ENCODE data around the gene FAM107B. TPM values are rescaled to one million over a fixed set of nuclear protein-coding genes. Genes with fewer than 3 reads are reported as not detected.

The FAM107B gene
- total RNA-seq, 4 donors from 2014 or later = 12.3 to 41.3 (median 31.8) TPM

- H3K4me3 ChIP-seq (replicated peaks in 1 of 3) = no peak overlapping the region
- 88 to 93% methylated on average over 7 of the region's 7 CpGs for WGBS, 2 donors
- peaks cover 20 to 23% of the 10 kb centered on the region in 2 donors for H3K4me1 ChIP-seq
- no peak for DNase-seq
- H3K27ac ChIP-seq = no peak overlapping the region
- no peaks in the 10 kb centered on the region for H3K9me3 ChIP-seq
- intact Hi-C loops (cut with DNase I) = no loop called here
- no peaks in the 10 kb centered on the region for H3K36me3 ChIP-seq
- no peak for TF ChIP-seq POLR2A (IDR thresholded peaks at IDR 0.05)
- TF ChIP-seq CTCF (IDR thresholded peaks at IDR 0.05) = no peak
- no peaks in the 10 kb centered on the region for H3K27me3 ChIP-seq
Observed at GRCh38 chr10:14656052-14656730, 118.5 kb downstream of the FAM107B start.

- H3K27me3 ChIP-seq = no peaks in the 10 kb centered on the region
- intact Hi-C loops (cut with DNase I) = no loop called here
Observed at GRCh38 chr10:14654821-14655382, 119.8 kb downstream of the FAM107B start.

GRCh38 chr10:14653271-14654161, 121.2 kb downstream of the FAM107B start:
- Histone ChIP-seq H3K9me3 (no peaks in the 10 kb centered on the region), H3K27me3 (no peaks in the 10 kb centered on the region), H3K4me1 (peaks cover 20 to 25% of the 10 kb centered on the region in 2 donors), H3K36me3 (no peaks in the 10 kb centered on the region), H3K27ac (peak overlapping the region; percentile 40 to 86 (median 64)), H3K4me3 (replicated peaks in 1 of 3) (no peak overlapping the region)
- WGBS, 2 donors = 25 to 41% methylated on average over 8 of the region's 8 CpGs
- TF ChIP-seq POLR2A (IDR thresholded peaks at IDR 0.05) (no peak), CTCF (IDR thresholded peaks at IDR 0.05) (no peak)
- intact Hi-C loops (cut with DNase I) = no loop called here
- peak; percentile 49 to 50 for DNase-seq

More at GRCh38 chr10:14654821-14655382, 119.8 kb downstream of the FAM107B start:
- Histone ChIP-seq H3K4me1 (peaks cover 20 to 23% of the 10 kb centered on the region in 2 donors), H3K36me3 (no peaks in the 10 kb centered on the region), H3K27ac (peak overlapping the region in 1 of 3 donors; percentile 86), H3K4me3 (replicated peaks in 1 of 3) (no peak overlapping the region), H3K9me3 (no peaks in the 10 kb centered on the region)
- DNase-seq = no peak
- 80 to 87% methylated on average over 3 of the region's 3 CpGs for WGBS, 2 donors
- TF ChIP-seq POLR2A (IDR thresholded peaks at IDR 0.05) = no peak
- no peak for TF ChIP-seq CTCF (IDR thresholded peaks at IDR 0.05)

- WGBS, 2 donors = 89 to 92% methylated on average over 5 of the region's 5 CpGs
- peaks cover 26 to 27% of the 10 kb centered on the region in 2 donors for H3K4me1 ChIP-seq
Observed at GRCh38 chr10:14652816-14653215, 121.9 kb downstream of the FAM107B start.

More at GRCh38 chr10:14652816-14653215, 121.9 kb downstream of the FAM107B start:
- no peak for DNase-seq
- H3K27me3 ChIP-seq = no peaks in the 10 kb centered on the region
- TF ChIP-seq CTCF (IDR thresholded peaks at IDR 0.05) = no peak
- TF ChIP-seq POLR2A (IDR thresholded peaks at IDR 0.05) = no peak
- peak overlapping the region; percentile 40 to 86 (median 64) for H3K27ac ChIP-seq
- intact Hi-C loops (cut with DNase I) = no loop called here
- H3K4me3 ChIP-seq (replicated peaks in 1 of 3) = no peak overlapping the region
- H3K36me3 ChIP-seq = no peaks in the 10 kb centered on the region
- H3K9me3 ChIP-seq = no peaks in the 10 kb centered on the region

All from thyroid gland (tissue), 4 donors.